MCF 10A (cell line): ENCODE data around the gene DPCD. TPM values are rescaled to one million over a fixed set of nuclear protein-coding genes. Genes with fewer than 3 reads are reported as not detected.
"Not testable (repeated sequence)": the region's sequence is repeated elsewhere in the genome, so short reads cannot be mapped to it uniquely, and the experiment has no call there.

Experiments
- BruUV-seq: library from RNA; stranded (reverse); fragments of 400-500 nt; replicated peaks from 2 replicates; lab custom pipeline; 2021; lab: Mats Ljungman, UMichigan
- CTCF ChIA-PET: fragments of 300-600 bp; sonication (Branson Sonifier 250); formaldehyde crosslinking; extraction: SDS; loops from one replicate; lab custom pipeline; 2021; ENCODE audit warnings: antibody characterized with exemption, inconsistent platforms; lab: Yijun Ruan, JAX
- POLR2A ChIA-PET: fragments of 300-600, 350-650 bp; sonication (Branson Sonifier 250); formaldehyde crosslinking; extraction: SDS; loops from one replicate; lab custom pipeline; 2020; ENCODE audit warnings: antibody characterized with exemption, inconsistent platforms; lab: Yijun Ruan, JAX
- DNase-seq: peaks from one replicate; pipeline ENCODE4 v3.0.0-alpha.2; 2018; ENCODE audit not compliant: unreplicated experiment
- H3K27ac Mint-ChIP-seq: one replicate; pipeline ENCODE4 v1.8.0; 2022; ENCODE audit warnings: mild to moderate bottlenecking, low read depth, mixed read lengths; ENCODE audit not compliant: unreplicated experiment
- H3K27me3 Mint-ChIP-seq: one replicate; pipeline ENCODE4 v1.8.0; 2022; ENCODE audit warnings: mixed read lengths; ENCODE audit not compliant: insufficient read depth, unreplicated experiment
- H3K36me3 Mint-ChIP-seq: one replicate; pipeline ENCODE4 v1.8.0; 2022; ENCODE audit warnings: mild to moderate bottlenecking, moderate library complexity, mixed read lengths; ENCODE audit not compliant: insufficient read depth, unreplicated experiment
- H3K4me1 Mint-ChIP-seq: one replicate; pipeline ENCODE4 v1.8.0; 2022; ENCODE audit warnings: mixed read lengths; ENCODE audit not compliant: insufficient read depth, unreplicated experiment
- H3K4me3 Mint-ChIP-seq: one replicate; pipeline ENCODE4 v1.8.0; 2022; ENCODE audit warnings: mild to moderate bottlenecking, moderate library complexity, mixed read lengths; ENCODE audit not compliant: unreplicated experiment
- H3K9me3 Mint-ChIP-seq: one replicate; pipeline ENCODE4 v1.8.0; 2022; ENCODE audit warnings: mixed read lengths; ENCODE audit not compliant: unreplicated experiment
- intact Hi-C: fragments of 100-400 bp; cut with micrococcal nuclease; formaldehyde crosslinking; loops from 2 replicates; pipeline ENCODE4 v1.14.1; 2022
- total RNA-seq: library from RNA; stranded (reverse); gene quantifications from 2 replicates; pipeline ENCODE4 v1.2.3, GENCODE V29; 2022
- TF ChIP-seq, protein P1 (sequence below): fragments of 200-600 bp; IDR thresholded peaks from one replicate; pipeline ENCODE4 v1.8.0; 2022; ENCODE audit warnings: antibody characterized with exemption, mild to moderate bottlenecking; ENCODE audit not compliant: unreplicated experiment

DPCD gene
- total RNA-seq, 1 experiment from 2014 or later: 24.2 TPM

- H3K4me3 Mint-ChIP-seq: no peak overlapping the region
- H3K4me1 Mint-ChIP-seq: peaks cover 17% of the 10 kb centered on the region
- TF ChIP-seq, protein P1, sequence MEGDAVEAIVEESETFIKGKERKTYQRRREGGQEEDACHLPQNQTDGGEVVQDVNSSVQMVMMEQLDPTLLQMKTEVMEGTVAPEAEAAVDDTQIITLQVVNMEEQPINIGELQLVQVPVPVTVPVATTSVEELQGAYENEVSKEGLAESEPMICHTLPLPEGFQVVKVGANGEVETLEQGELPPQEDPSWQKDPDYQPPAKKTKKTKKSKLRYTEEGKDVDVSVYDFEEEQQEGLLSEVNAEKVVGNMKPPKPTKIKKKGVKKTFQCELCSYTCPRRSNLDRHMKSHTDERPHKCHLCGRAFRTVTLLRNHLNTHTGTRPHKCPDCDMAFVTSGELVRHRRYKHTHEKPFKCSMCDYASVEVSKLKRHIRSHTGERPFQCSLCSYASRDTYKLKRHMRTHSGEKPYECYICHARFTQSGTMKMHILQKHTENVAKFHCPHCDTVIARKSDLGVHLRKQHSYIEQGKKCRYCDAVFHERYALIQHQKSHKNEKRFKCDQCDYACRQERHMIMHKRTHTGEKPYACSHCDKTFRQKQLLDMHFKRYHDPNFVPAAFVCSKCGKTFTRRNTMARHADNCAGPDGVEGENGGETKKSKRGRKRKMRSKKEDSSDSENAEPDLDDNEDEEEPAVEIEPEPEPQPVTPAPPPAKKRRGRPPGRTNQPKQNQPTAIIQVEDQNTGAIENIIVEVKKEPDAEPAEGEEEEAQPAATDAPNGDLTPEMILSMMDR: no peak
- CTCF ChIA-PET: interaction anchor here (0.6 to 2.9 kb wide), 4 partner anchors 15 to 1574 kb away, joined by 3 to 13 read pairs (median 5); no protein-coding TSS in a partner anchor
- H3K27me3 Mint-ChIP-seq: no peaks in the 10 kb centered on the region
- no peak for DNase-seq
- intact Hi-C loops: no loop called here
- peaks cover 17% of the 10 kb centered on the region for H3K36me3 Mint-ChIP-seq
- POLR2A ChIA-PET: interaction anchor here (0.7 to 1.5 kb wide), 3 partner anchors 9 to 884 kb away, joined by 3 to 4 read pairs (median 4); no protein-coding TSS in a partner anchor
- BruUV-seq: no TSS peak
- H3K27ac Mint-ChIP-seq: peak overlapping the region; percentile 87
- no peaks in the 10 kb centered on the region for H3K9me3 Mint-ChIP-seq
Measured at GRCh38 chr10:101585841-101586240, 2.3 kb upstream of the DPCD start.

- Mint-ChIP-seq H3K9me3 (no peaks in the 10 kb centered on the region), H3K36me3 (no peaks in the 10 kb centered on the region), H3K4me3 (peak overlapping the region; percentile 93), H3K4me1 (peaks cover 17% of the 10 kb centered on the region), H3K27ac (peak overlapping the region; percentile 87), H3K27me3 (no peaks in the 10 kb centered on the region)
- POLR2A ChIA-PET: interaction anchor here (1.1 to 3.0 kb wide), 4 partner anchors 9 to 229 kb away, joined by 3 to 13 read pairs (median 10); partner anchors contain the start of genes NPM3 and OGA
- no peak for DNase-seq
- CTCF ChIA-PET: interaction anchor here (0.6 to 3.4 kb wide), 4 partner anchors 9 to 384 kb away, joined by 3 to 21 read pairs (median 10); no protein-coding TSS in a partner anchor
- intact Hi-C loops: no loop called here
- BruUV-seq: no TSS peak
- TF ChIP-seq, protein P1: no peak
Measured at GRCh38 chr10:101588879-101589278, 758 bp downstream of the DPCD start.

DNA sequence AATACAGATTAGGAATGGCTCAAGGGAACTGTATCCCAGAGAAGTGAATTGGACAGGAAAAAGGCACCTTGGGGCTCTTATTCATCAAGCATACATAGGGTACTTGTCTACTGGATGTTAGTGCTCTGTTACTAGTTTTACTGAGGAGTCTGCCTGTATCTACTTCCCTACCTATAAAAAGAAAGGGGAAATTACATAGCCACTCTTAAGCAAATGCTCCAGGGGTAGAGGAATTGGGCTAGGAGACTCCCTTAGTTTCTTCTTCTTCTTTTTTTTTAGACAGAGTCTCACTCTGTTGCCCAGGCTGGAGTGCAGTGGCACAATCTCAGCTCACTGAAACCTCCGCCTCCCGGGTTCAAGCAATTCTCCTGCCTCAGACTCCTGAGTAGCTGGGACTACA lies 5.2 kb downstream of the DPCD start:
- DNase-seq, BruUV-seq, H3K27me3 Mint-ChIP-seq, H3K9me3 Mint-ChIP-seq, H3K36me3 Mint-ChIP-seq, H3K4me3 Mint-ChIP-seq, intact Hi-C loops, POLR2A ChIA-PET, H3K27ac Mint-ChIP-seq, H3K4me1 Mint-ChIP-seq: not testable (repeated sequence)
- CTCF ChIA-PET: interaction anchor here (0.7 kb wide), 1 partner anchor 266 kb away, joined by 3 read pairs; no protein-coding TSS in a partner anchor

GRCh38 chr10:101595591-101596433 lies 7.7 kb downstream of the DPCD start:
- intact Hi-C loops: no loop called here
- Mint-ChIP-seq H3K4me3 (no peak overlapping the region), H3K27ac (no peak overlapping the region), H3K36me3 (peaks cover 5% of the 10 kb centered on the region), H3K27me3 (no peaks in the 10 kb centered on the region), H3K9me3 (no peaks in the 10 kb centered on the region), H3K4me1 (no peaks in the 10 kb centered on the region)
- ChIA-PET CTCF (interaction anchor here (0.5 to 1.4 kb wide), 4 partner anchors 25 to 561 kb away, joined by 3 to 4 read pairs (median 3); no protein-coding TSS in a partner anchor), POLR2A (interaction anchor here (0.6 to 1.4 kb wide), 3 partner anchors 8 to 531 kb away, joined by 3 to 4 read pairs (median 4); partner anchors contain the start of genes DPCD and POLL)
- BruUV-seq: no TSS peak
- TF ChIP-seq, protein P1: no peak
- no peak for DNase-seq
